A549 (cell line): ENCODE results near the gene YES1. TPM values are rescaled to one million over a fixed set of nuclear protein-coding genes. Genes with fewer than 3 reads are reported as not detected.

Experiments used
- ATAC-seq, 2 experiments: fragments of 200-7000 bp in 1 of 2; fragments of >200 bp in 1 of 2; cut with Nextera tagmentation in 1 of 2; cut with Tn5 transposase in 1 of 2; 3 replicates each; pipeline versions ENCODE4 v1.8.0 to v1.9.1; 2018 to 2020; ENCODE audit warnings: mild to moderate bottlenecking in 1 of 2, moderate library complexity in 1 of 2
- CTCF ChIA-PET: fragments of 300-600 bp; sonication (Branson Sonifier 250); formaldehyde crosslinking; extraction: SDS; loops from one replicate; lab custom pipeline; 2021; ENCODE audit warnings: antibody characterized with exemption, inconsistent platforms; lab: Yijun Ruan, JAX
- POLR2A ChIA-PET: fragments of 350-600 bp; formaldehyde crosslinking; extraction: SDS; loops from one replicate; lab custom pipeline; 2021; ENCODE audit warnings: antibody characterized with exemption, inconsistent platforms; lab: Yijun Ruan, JAX
- DNase-seq, 2 experiments: peaks; one replicate each; pipeline versions ENCODE4 v3.0.0 to v3.0.0-alpha.2; 2011 to 2016; ENCODE audit warnings: low read depth in 1 of 2, low spot score in 1 of 2
- FAIRE-seq: peaks from 2 replicates; lab custom pipeline; 2011; peaks lifted over from hg19 to GRCh38; lab: Jason Lieb, UNC
- H3K27ac ChIP-seq, 2 experiments: fragments of >200 bp; sonication (Bioruptor Twin); formaldehyde crosslinking; 3 replicates each; pipeline ENCODE4 v1.5.1; 2016 to 2017
- H3K4me1 ChIP-seq: fragments of >200 bp; sonication (Bioruptor Twin); formaldehyde crosslinking; 3 replicates; pipeline ENCODE4 v1.6.1; 2016
- H3K4me2 ChIP-seq: fragments of >200 bp; sonication (Bioruptor Twin); formaldehyde crosslinking; 3 replicates; pipeline ENCODE4 v1.6.1; 2016
- H3K4me3 ChIP-seq: fragments of >200 bp; sonication (Bioruptor Twin); formaldehyde crosslinking; 3 replicates; pipeline ENCODE4 v1.5.1; 2016
- H3K9me3 ChIP-seq: fragments of >200 bp; sonication (Bioruptor Twin); formaldehyde crosslinking; 3 replicates; pipeline ENCODE4 v1.6.1; 2016
- CBX8 ChIP-seq: fragments of 200-600 bp; sonication (generic); IDR thresholded peaks from 2 replicates; pipeline ENCODE4 v1.6.1; 2016
- CHD2 ChIP-seq: fragments of 150-350 bp; IDR thresholded peaks from 2 replicates; pipeline ENCODE4 v1.6.1; 2014; ENCODE audit warnings: low read length; ENCODE audit not compliant: partially characterized antibody
- E2F6 ChIP-seq: IDR thresholded peaks from 2 replicates; pipeline ENCODE4 v1.6.1; 2012; ENCODE audit warnings: low read depth, borderline replicate concordance
- EHF ChIP-seq: fragments of 250-450 bp; sonication (Bioruptor Pico); IDR thresholded peaks from 2 replicates; pipeline ENCODE4 v1.5.0; 2020; ENCODE audit warnings: mild to moderate bottlenecking
- EHMT2 ChIP-seq: fragments of 200-600 bp; sonication (generic); IDR thresholded peaks from 2 replicates; pipeline ENCODE4 v1.6.1; 2016; ENCODE audit warnings: antibody characterized with exemption, low read depth, mild to moderate bottlenecking, moderate library complexity
- EP300 ChIP-seq, 2 experiments: fragments of >200 bp; sonication (Bioruptor Twin); formaldehyde crosslinking; IDR thresholded peaks; 2 replicates in 1 of 2; 3 replicates in 1 of 2; pipeline ENCODE4 v1.6.1; 2016 to 2017
- FOSL2 ChIP-seq, 2 experiments: fragments of 450-650 bp in 1 of 2; fragments of >200 bp in 1 of 2; sonication (Bioruptor Twin) in 1 of 2; formaldehyde crosslinking; IDR thresholded peaks; 2 replicates each; pipeline versions ENCODE4 v1.5.0 to v1.6.1; 2016 to 2020; ENCODE audit warnings: mild to moderate bottlenecking in 1 of 2, moderate library complexity in 1 of 2
- HMGXB4 ChIP-seq: fragments of 250-450 bp; sonication (Bioruptor Pico); IDR thresholded peaks from 2 replicates; pipeline ENCODE4 v1.5.0; 2021; ENCODE audit warnings: mild to moderate bottlenecking, moderate library complexity, borderline replicate concordance
- HOXB5 ChIP-seq: fragments of 250-450 bp; sonication (Bioruptor Pico); IDR thresholded peaks from 2 replicates; pipeline ENCODE4 v1.5.0; 2020; ENCODE audit warnings: mild to moderate bottlenecking, moderate library complexity
- MAX ChIP-seq: IDR thresholded peaks from 2 replicates; pipeline ENCODE4 v1.6.1; 2012
- MAZ ChIP-seq: fragments of 150-350 bp; IDR thresholded peaks from 2 replicates; pipeline ENCODE4 v1.6.1; 2014; ENCODE audit warnings: antibody characterized with exemption, low read depth, low read length, borderline replicate concordance
- NPAS2 ChIP-seq: fragments of 250-450 bp; sonication (Bioruptor Pico); IDR thresholded peaks from 2 replicates; pipeline ENCODE4 v1.8.0; 2022; ENCODE audit warnings: mild to moderate bottlenecking, moderate library complexity, borderline replicate concordance
- NR3C1 ChIP-seq: fragments of >200 bp; sonication (Bioruptor Twin); formaldehyde crosslinking; IDR thresholded peaks from 3 replicates; pipeline ENCODE4 v1.6.1; 2017
- PBX3 ChIP-seq: IDR thresholded peaks from 2 replicates; pipeline ENCODE4 v1.6.1; 2012
- POLR2A ChIP-seq: IDR thresholded peaks from 2 replicates; pipeline ENCODE4 v1.6.1; 2012; ENCODE audit warnings: mild to moderate bottlenecking, low read length
- REST ChIP-seq: fragments of 200-600 bp; sonication (generic); IDR thresholded peaks from 2 replicates; pipeline ENCODE4 v1.6.1; 2016; ENCODE audit warnings: antibody characterized with exemption, mild to moderate bottlenecking, moderate library complexity
- RNF2 ChIP-seq: fragments of 200-600 bp; sonication (generic); IDR thresholded peaks from 2 replicates; pipeline ENCODE4 v1.6.1; 2016; ENCODE audit warnings: low read depth, mild to moderate bottlenecking, antibody characterized with exemption, moderate library complexity, borderline replicate concordance
- SREBF2 ChIP-seq: fragments of 450-650 bp; IDR thresholded peaks from 2 replicates; pipeline ENCODE4 v1.6.1; 2014; ENCODE audit warnings: mild to moderate bottlenecking, moderate library complexity
- TFCP2L1 ChIP-seq: fragments of 250-450 bp; sonication (Bioruptor Pico); IDR thresholded peaks from 2 replicates; pipeline ENCODE4 v1.5.0; 2021; ENCODE audit warnings: mild to moderate bottlenecking
- TP53 ChIP-seq: fragments of 250-450 bp; sonication (Bioruptor Pico); IDR thresholded peaks from 2 replicates; pipeline ENCODE4 v1.5.0; 2021; ENCODE audit warnings: mild to moderate bottlenecking, moderate library complexity
- ZC3H11A ChIP-seq: fragments of 450-650 bp; IDR thresholded peaks from 2 replicates; pipeline ENCODE4 v1.6.1; 2014; ENCODE audit warnings: antibody characterized with exemption, mild to moderate bottlenecking
- WGBS: methylation state at CpG from one replicate; pipeline ENCODE4 v1.1.6; 2017; ENCODE audit errors: missing lambda C conversion rate; 5-methylcytosine and 5-hydroxymethylcytosine counted together
- polyA plus RNA-seq, 4 experiments: library from polyadenylated mRNA; depleted of rRNA in 3 of 4; stranded (reverse); fragments of >200 nt; fragmentation: RNase III in 1 of 4; extraction: RNeasy Plus Mini Kit Qiagen cat#74134 plus additional on column Dnase treatment in 1 of 4; gene quantifications; 2 replicates in 3 of 4; 3 replicates in 1 of 4; pipeline ENCODE4 v1.2.3, GENCODE V29; 2011 to 2017

The YES1 gene
- polyA plus RNA-seq, 2 of the 4 experiments (the other 2 are of a cell fraction): 22.6 to 32.1 TPM

GRCh38 chr18:686339-687111 is 125.5 kb downstream of the YES1 start:
- Histone ChIP-seq H3K4me2 (no peak overlapping the region), H3K4me1 (peaks cover 10% of the 10 kb centered on the region; the same call in 1 of the 3 replicates), H3K4me3 (no peak overlapping the region), H3K9me3 (no peaks in the 10 kb centered on the region), H3K27ac (no peak overlapping the region)
- ChIA-PET POLR2A (no interaction called here), CTCF (no interaction called here)
- TF ChIP-seq RNF2 (no peak), EP300 (IDR thresholded peaks at IDR 0.05) (no peak), TP53 (CRISPR knock-in tag) (no peak), REST (no peak), CBX8 (no peak), MAX (no peak), CHD2 (no peak), FOSL2 (IDR thresholded peaks at IDR 0.05) (no peak), FOSL2 (CRISPR knock-in tag; IDR thresholded peaks at IDR 0.05) (no peak), MAZ (no peak), HOXB5 (CRISPR knock-in tag) (no peak), SREBF2 (no peak), NPAS2 (no peak), HMGXB4 (CRISPR knock-in tag) (no peak), EHF (no peak), E2F6 (no peak), PBX3 (no peak), NR3C1 (no peak)
- no peak for FAIRE-seq
- 83% methylated on average over 9 of the region's 11 CpGs for WGBS
- no peak for DNase-seq
- ATAC-seq: peak; percentile 45 to 54; a peak in 3 of 6 replicates

GRCh38 chr18:685438-685837 is 126.6 kb downstream of the YES1 start:
- DNase-seq (peak in 1 of 2 experiments; percentile 20), ATAC-seq (no peak), FAIRE-seq (no peak)
- H3K4me3 ChIP-seq: no peak overlapping the region
- CTCF ChIA-PET: no interaction called here
- 93% methylated on average over 3 of the region's 3 CpGs for WGBS
- TF ChIP-seq EHMT2 (no peak), TFCP2L1 (CRISPR knock-in tag) (no peak), ZC3H11A (no peak), MAZ (no peak), POLR2A (no peak), EHF (no peak)
- H3K9me3 ChIP-seq: no peaks in the 10 kb centered on the region
- H3K4me2 ChIP-seq: no peak overlapping the region
- peaks cover 10% of the 10 kb centered on the region; the same call in 1 of the 3 replicates for H3K4me1 ChIP-seq
- no peak overlapping the region for H3K27ac ChIP-seq
- POLR2A ChIA-PET: no interaction called here
